Measurements from ENCODE around the gene NDUFS2.

Gene NDUFS2

DNA sequence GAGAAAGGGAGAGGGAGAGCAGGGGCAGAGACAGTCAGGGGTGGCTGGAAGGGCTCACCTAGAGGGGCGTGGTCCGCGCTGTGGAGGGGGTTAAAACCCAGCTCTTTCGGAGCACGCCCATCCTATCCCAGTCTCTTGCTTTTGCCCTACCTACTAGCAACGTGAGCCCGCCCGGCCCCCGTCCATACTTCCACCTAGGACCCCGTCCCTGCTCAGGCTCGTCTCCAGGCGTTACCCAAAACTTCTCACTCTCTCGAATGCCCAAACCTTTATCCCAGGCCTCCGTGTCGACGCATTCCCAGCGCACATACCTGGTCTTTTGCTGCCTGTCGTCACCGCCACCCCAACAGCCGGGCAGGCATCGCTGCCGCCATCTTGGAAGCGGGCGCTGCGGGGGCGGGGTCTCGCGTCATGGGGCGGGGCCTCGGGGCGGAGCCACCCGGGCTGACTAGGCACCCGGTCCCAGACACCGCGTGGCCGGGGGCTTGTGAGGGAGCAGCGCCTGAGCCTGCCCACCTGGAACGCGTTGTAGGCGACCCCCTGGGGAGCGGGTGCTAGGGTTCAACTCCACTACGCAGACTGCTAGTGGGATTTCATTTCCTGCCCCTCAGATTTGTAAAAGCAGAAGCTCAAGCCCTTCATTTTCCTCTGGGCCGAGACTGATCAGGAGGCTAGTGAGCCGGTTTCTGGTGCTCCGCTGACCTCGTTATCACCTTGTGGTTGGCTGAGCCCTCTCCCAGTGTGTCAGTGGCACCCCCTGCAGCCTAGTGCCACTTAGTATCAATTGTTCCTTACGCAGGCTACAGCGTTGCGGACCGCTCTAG, 24.8 kb upstream of the NDUFS2 start, which contains the start of gene B4GALT3:
B4GALT3 (minus strand) TSS at position 396 of the 824 bp plus-strand sequence. CDS start 1,447 bp downstream, outside the sequence.
- peak within 1 kb of the TSS; percentile 87; the same call in 1 of the 2 replicates for H2AFZ ChIP-seq (ENCODE audit: low read length)
- peak within 1 kb of the TSS; percentile 83 for H3K27ac ChIP-seq (ENCODE audit: low read depth, low read length, poor library complexity, severe bottlenecking)
- no peaks in the 10 kb centered on the region for H4K20me1 ChIP-seq (ENCODE audit: insufficient read depth, low read length)

DNA sequence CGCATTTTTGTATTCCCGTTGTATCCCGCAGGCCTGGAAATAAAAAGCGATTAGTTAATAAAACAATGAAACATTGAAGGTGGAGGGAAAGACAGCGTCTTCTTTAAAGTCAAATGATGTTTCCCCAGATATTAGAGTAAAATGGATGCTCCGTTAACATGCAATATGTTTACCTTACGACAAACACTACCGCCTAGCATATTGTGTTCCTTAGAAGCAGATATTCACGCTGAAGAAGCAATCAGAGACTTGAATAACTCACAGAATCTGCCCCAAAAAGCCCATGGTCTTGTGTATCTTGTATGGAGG, 24.3 kb upstream of the NDUFS2 start:
- peak overlapping the region; percentile 74 for H3K4me3 ChIP-seq (ENCODE audit: low read depth, low read length, poor library complexity, severe bottlenecking)
- no peaks in the 10 kb centered on the region for H3K9me2 ChIP-seq (ENCODE audit: low read depth, low read length)
- H3K4me2 ChIP-seq (ENCODE audit: low read length), result peak overlapping the region; percentile 97
- peaks cover 25% of the 10 kb centered on the region for H3K36me3 ChIP-seq (ENCODE audit: insufficient read depth, low read length)
- peak overlapping the region; percentile 70 for H3K9ac ChIP-seq (ENCODE audit: low read length)
- H3K27ac ChIP-seq (ENCODE audit: low read depth, low read length, poor library complexity, severe bottlenecking), result peak overlapping the region; percentile 83
- no peaks in the 10 kb centered on the region for H3K27me3 ChIP-seq (ENCODE audit: insufficient read depth, low read length)
- peaks cover 36% of the 10 kb centered on the region for H3K4me1 ChIP-seq (ENCODE audit: insufficient read depth, low read length, severe bottlenecking)
- no peaks in the 10 kb centered on the region for H4K20me1 ChIP-seq (ENCODE audit: insufficient read depth, low read length)
- no peaks in the 10 kb centered on the region for H3F3A ChIP-seq (ENCODE audit: insufficient read depth, low read length)
- H3K9me3 ChIP-seq (ENCODE audit: low read length), result no peaks in the 10 kb centered on the region
- peak overlapping the region; percentile 87; the same call in 1 of the 2 replicates for H2AFZ ChIP-seq (ENCODE audit: low read length)
- H3K79me2 ChIP-seq (ENCODE audit: insufficient read depth, low read length), result no peaks in the 10 kb centered on the region
- TF ChIP-seq, protein P1, sequence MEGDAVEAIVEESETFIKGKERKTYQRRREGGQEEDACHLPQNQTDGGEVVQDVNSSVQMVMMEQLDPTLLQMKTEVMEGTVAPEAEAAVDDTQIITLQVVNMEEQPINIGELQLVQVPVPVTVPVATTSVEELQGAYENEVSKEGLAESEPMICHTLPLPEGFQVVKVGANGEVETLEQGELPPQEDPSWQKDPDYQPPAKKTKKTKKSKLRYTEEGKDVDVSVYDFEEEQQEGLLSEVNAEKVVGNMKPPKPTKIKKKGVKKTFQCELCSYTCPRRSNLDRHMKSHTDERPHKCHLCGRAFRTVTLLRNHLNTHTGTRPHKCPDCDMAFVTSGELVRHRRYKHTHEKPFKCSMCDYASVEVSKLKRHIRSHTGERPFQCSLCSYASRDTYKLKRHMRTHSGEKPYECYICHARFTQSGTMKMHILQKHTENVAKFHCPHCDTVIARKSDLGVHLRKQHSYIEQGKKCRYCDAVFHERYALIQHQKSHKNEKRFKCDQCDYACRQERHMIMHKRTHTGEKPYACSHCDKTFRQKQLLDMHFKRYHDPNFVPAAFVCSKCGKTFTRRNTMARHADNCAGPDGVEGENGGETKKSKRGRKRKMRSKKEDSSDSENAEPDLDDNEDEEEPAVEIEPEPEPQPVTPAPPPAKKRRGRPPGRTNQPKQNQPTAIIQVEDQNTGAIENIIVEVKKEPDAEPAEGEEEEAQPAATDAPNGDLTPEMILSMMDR (IDR thresholded peaks at IDR 0.05; ENCODE audit: low read length), result no peak
- TF ChIP-seq EZH2 (IDR thresholded peaks at IDR 0.05; ENCODE audit: borderline replicate concordance, low read length), result no peak

More for the DNA sequence above, 24.8 kb upstream of the NDUFS2 start, which contains the start of gene B4GALT3:
- H3F3A ChIP-seq (ENCODE audit: insufficient read depth, low read length), result no peaks in the 10 kb centered on the region
- peak within 1 kb of the TSS; percentile 74 for H3K4me3 ChIP-seq (ENCODE audit: low read depth, low read length, poor library complexity, severe bottlenecking)
- peaks cover 31% of the 10 kb centered on the region for H3K36me3 ChIP-seq (ENCODE audit: insufficient read depth, low read length)
- H3K4me1 ChIP-seq (ENCODE audit: insufficient read depth, low read length, severe bottlenecking), result peaks cover 34% of the 10 kb centered on the region
- no peaks in the 10 kb centered on the region for H3K27me3 ChIP-seq (ENCODE audit: insufficient read depth, low read length)
- H3K79me2 ChIP-seq (ENCODE audit: insufficient read depth, low read length), result no peaks in the 10 kb centered on the region
- peak within 1 kb of the TSS; percentile 70 for H3K9ac ChIP-seq (ENCODE audit: low read length)
- TF ChIP-seq, protein P1 (IDR thresholded peaks at IDR 0.05; ENCODE audit: low read length), result peak; percentile 58
- TF ChIP-seq EZH2 (IDR thresholded peaks at IDR 0.05; ENCODE audit: borderline replicate concordance, low read length), result no peak
- no peaks in the 10 kb centered on the region for H3K9me3 ChIP-seq (ENCODE audit: low read length)
- peak within 1 kb of the TSS; percentile 97 for H3K4me2 ChIP-seq (ENCODE audit: low read length)
- no peaks in the 10 kb centered on the region for H3K9me2 ChIP-seq (ENCODE audit: low read depth, low read length)

DNA sequence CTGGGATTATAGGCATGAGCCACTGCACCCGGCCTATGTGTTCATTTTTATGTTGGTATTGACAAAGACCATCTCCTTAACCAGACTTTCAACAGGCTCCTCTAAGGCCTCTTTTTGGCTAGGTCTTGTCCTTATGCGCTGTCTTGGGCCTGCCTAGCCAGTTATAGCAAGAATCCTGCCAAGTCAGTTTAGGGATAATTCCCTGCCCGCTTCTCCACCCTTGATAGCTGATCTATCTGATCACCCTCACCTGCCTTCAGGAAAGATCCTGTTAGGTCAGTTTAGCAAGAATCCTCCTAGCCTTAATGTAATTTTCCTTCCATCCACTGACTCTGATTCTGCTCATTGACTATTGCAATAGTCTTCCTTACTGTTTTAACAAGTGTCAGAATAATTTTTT, 22.5 kb upstream of the NDUFS2 start:
- Histone ChIP-seq H3K9me3 (ENCODE audit: low read length) (no peaks in the 10 kb centered on the region), H3K4me3 (ENCODE audit: low read depth, low read length, poor library complexity, severe bottlenecking) (no peak overlapping the region), H3K4me1 (ENCODE audit: insufficient read depth, low read length, severe bottlenecking) (peaks cover 43% of the 10 kb centered on the region), H3K4me2 (ENCODE audit: low read length) (no peak overlapping the region), H3F3A (ENCODE audit: insufficient read depth, low read length) (no peaks in the 10 kb centered on the region), H3K9me2 (ENCODE audit: low read depth, low read length) (no peaks in the 10 kb centered on the region), H3K79me2 (ENCODE audit: insufficient read depth, low read length) (no peaks in the 10 kb centered on the region), H3K36me3 (ENCODE audit: insufficient read depth, low read length) (peaks cover 7% of the 10 kb centered on the region), H3K27me3 (ENCODE audit: insufficient read depth, low read length) (no peaks in the 10 kb centered on the region), H2AFZ (ENCODE audit: low read length) (no peak overlapping the region), H3K9ac (ENCODE audit: low read length) (no peak overlapping the region), H4K20me1 (ENCODE audit: insufficient read depth, low read length) (no peaks in the 10 kb centered on the region), H3K27ac (ENCODE audit: low read depth, low read length, poor library complexity, severe bottlenecking) (no peak overlapping the region)
- TF ChIP-seq, protein P1 (IDR thresholded peaks at IDR 0.05; ENCODE audit: low read length), result no peak
- TF ChIP-seq EZH2 (IDR thresholded peaks at IDR 0.05; ENCODE audit: borderline replicate concordance, low read length), result no peak
